Stimulated activated CD8-positive, alpha-beta memory T cell treated with anti-CD3 and anti-CD28 coated beads, Interleukin-15, amount 100 ng/mL, for 1 hour (primary cell): ENCODE results near the gene STX8.
"Not testable (repeated sequence)": the region's sequence is repeated elsewhere in the genome, so short reads cannot be mapped to it uniquely, and the experiment has no call there.

Source experiments
- DNase-seq: peaks from one replicate; pipeline ENCODE4 v3.0.0-alpha.2; 2020; ENCODE audit warnings: low read depth

STX8 gene

GRCh38 chr17:9499041-9499440 is 76.6 kb downstream of the STX8 start:
- no peak for DNase-seq

- no peak for DNase-seq
Observed at GRCh38 chr17:9498490-9498889, 77.1 kb downstream of the STX8 start.

GRCh38 chr17:9488556-9488955 is 87.1 kb downstream of the STX8 start:
- DNase-seq, result no peak

- DNase-seq, result no peak
Observed at GRCh38 chr17:9487406-9487805, 88.2 kb downstream of the STX8 start.

- DNase-seq, result no peak
Observed at GRCh38 chr17:9484789-9485188, 90.8 kb downstream of the STX8 start.

GRCh38 chr17:9479964-9480363 is 95.7 kb downstream of the STX8 start:
- DNase-seq, result no peak

GRCh38 chr17:9478889-9479288 is 96.7 kb downstream of the STX8 start:
- DNase-seq, result no peak

GRCh38 chr17:9475101-9475658 is 100.4 kb downstream of the STX8 start:
- no peak for DNase-seq

- no peak for DNase-seq
Observed at GRCh38 chr17:9473711-9474110, 101.9 kb downstream of the STX8 start.

GRCh38 chr17:9472541-9472940 is 103.1 kb downstream of the STX8 start:
- no peak for DNase-seq

GRCh38 chr17:9472094-9472493 is 103.5 kb downstream of the STX8 start:
- DNase-seq, result no peak

- no peak for DNase-seq
Observed at GRCh38 chr17:9470171-9470570, 105.4 kb downstream of the STX8 start.

- DNase-seq, result no peak
Observed at GRCh38 chr17:9468937-9469336, 106.7 kb downstream of the STX8 start.

- DNase-seq, result no peak
Observed at GRCh38 chr17:9468532-9468931, 107.1 kb downstream of the STX8 start.

- DNase-seq, result no peak
Observed at GRCh38 chr17:9467518-9467917, 108.1 kb downstream of the STX8 start.

GRCh38 chr17:9465210-9465921 is 110.3 kb downstream of the STX8 start:
- no peak for DNase-seq

- no peak for DNase-seq
Observed at GRCh38 chr17:9457005-9457404, 118.6 kb downstream of the STX8 start.

GRCh38 chr17:9456330-9456729 is 119.3 kb downstream of the STX8 start:
- no peak for DNase-seq

- DNase-seq, result no peak
Observed at GRCh38 chr17:9451934-9452333, 123.7 kb downstream of the STX8 start.

- not testable (repeated sequence) for DNase-seq
Observed at GRCh38 chr17:9447298-9447697, 128.3 kb downstream of the STX8 start.

GRCh38 chr17:9446528-9446927 is 129.1 kb downstream of the STX8 start:
- DNase-seq, result no peak

GRCh38 chr17:9445424-9445823 is 130.2 kb downstream of the STX8 start:
- no peak for DNase-seq

- no peak for DNase-seq
Observed at GRCh38 chr17:9444687-9445086, 130.9 kb downstream of the STX8 start.

GRCh38 chr17:9443811-9444210 is 131.8 kb downstream of the STX8 start:
- no peak for DNase-seq
